Glutamatergic neuron (in vitro differentiated cells): ENCODE results near the gene PAPPA2. TPM values are rescaled to one million over a fixed set of nuclear protein-coding genes. Genes with fewer than 3 reads are reported as not detected.
"Not testable (repeated sequence)": the region's sequence is repeated elsewhere in the genome, so short reads cannot be mapped to it uniquely, and the experiment has no call there.

Experiments
- DNase-seq: peaks from one replicate; pipeline ENCODE4 v3.0.0; 2022
- H3K27ac Mint-ChIP-seq: one replicate; pipeline ENCODE4 v1.8.0; 2020; ENCODE audit warnings: mild to moderate bottlenecking, mixed read lengths, inconsistent platforms; ENCODE audit not compliant: unreplicated experiment
- H3K27me3 Mint-ChIP-seq: one replicate; pipeline ENCODE4 v1.8.0; 2020; ENCODE audit warnings: mild to moderate bottlenecking, moderate library complexity, mixed read lengths, inconsistent platforms; ENCODE audit not compliant: unreplicated experiment
- H3K36me3 Mint-ChIP-seq: one replicate; pipeline ENCODE4 v1.8.0; 2020; ENCODE audit warnings: mild to moderate bottlenecking, mixed read lengths, inconsistent platforms; ENCODE audit not compliant: unreplicated experiment
- H3K4me1 Mint-ChIP-seq: one replicate; pipeline ENCODE4 v1.8.0; 2020; ENCODE audit warnings: mild to moderate bottlenecking, low read depth, mixed read lengths, inconsistent platforms; ENCODE audit not compliant: unreplicated experiment
- H3K4me3 Mint-ChIP-seq: one replicate; pipeline ENCODE4 v1.8.0; 2020; ENCODE audit warnings: mild to moderate bottlenecking, mixed read lengths, inconsistent platforms; ENCODE audit not compliant: unreplicated experiment
- H3K9me3 Mint-ChIP-seq: one replicate; pipeline ENCODE4 v1.8.0; 2020; ENCODE audit warnings: mild to moderate bottlenecking, moderate library complexity, mixed read lengths, inconsistent platforms; ENCODE audit not compliant: unreplicated experiment
- CTCF ChIP-seq: fragments of 200-600 bp; sonication (generic); IDR thresholded peaks from one replicate; pipeline ENCODE4 v1.5.0; 2021; ENCODE audit not compliant: partially characterized antibody, unreplicated experiment
- total RNA-seq: library from RNA; stranded (reverse); fragmentation: NEBNext Ultra II Directional; extraction: Animal tissue kit (Norgen Biotek cat#: 25700); gene quantifications from one replicate; pipeline ENCODE4 v1.2.1, GENCODE V29; 2021; ENCODE audit not compliant: unreplicated experiment

The PAPPA2 gene
- total RNA-seq, 1 donor from 2014 or later: 2.3 TPM

- no peak overlapping the region for H3K27ac Mint-ChIP-seq
- no peak overlapping the region for H3K4me3 Mint-ChIP-seq
- TF ChIP-seq CTCF: no peak
- DNase-seq: no peak
- H3K9me3 Mint-ChIP-seq: no peaks in the 10 kb centered on the region
- H3K4me1 Mint-ChIP-seq: no peaks in the 10 kb centered on the region
- no peaks in the 10 kb centered on the region for H3K36me3 Mint-ChIP-seq
- H3K27me3 Mint-ChIP-seq: no peaks in the 10 kb centered on the region
Observed at GRCh38 chr1:176440176-176440575, 22.8 kb upstream of the PAPPA2 start.

- H3K27me3 Mint-ChIP-seq: no peaks in the 10 kb centered on the region
- no peak overlapping the region for H3K4me3 Mint-ChIP-seq
- H3K9me3 Mint-ChIP-seq: no peaks in the 10 kb centered on the region
- no peak for DNase-seq
- no peak for TF ChIP-seq CTCF
- H3K4me1 Mint-ChIP-seq: no peaks in the 10 kb centered on the region
- no peak overlapping the region for H3K27ac Mint-ChIP-seq
- H3K36me3 Mint-ChIP-seq: no peaks in the 10 kb centered on the region
Observed at GRCh38 chr1:176444286-176444685, 18.7 kb upstream of the PAPPA2 start.

GRCh38 chr1:176445402-176445801, 17.6 kb upstream of the PAPPA2 start:
- TF ChIP-seq CTCF: no peak
- Mint-ChIP-seq H3K36me3 (no peaks in the 10 kb centered on the region), H3K9me3 (no peaks in the 10 kb centered on the region), H3K4me1 (no peaks in the 10 kb centered on the region), H3K4me3 (no peak overlapping the region), H3K27me3 (no peaks in the 10 kb centered on the region), H3K27ac (no peak overlapping the region)
- no peak for DNase-seq

GRCh38 chr1:176448340-176448739, 14.6 kb upstream of the PAPPA2 start:
- H3K4me1 Mint-ChIP-seq: no peaks in the 10 kb centered on the region
- H3K36me3 Mint-ChIP-seq: no peaks in the 10 kb centered on the region
- TF ChIP-seq CTCF: no peak
- no peak overlapping the region for H3K27ac Mint-ChIP-seq
- no peaks in the 10 kb centered on the region for H3K27me3 Mint-ChIP-seq
- H3K9me3 Mint-ChIP-seq: no peaks in the 10 kb centered on the region
- H3K4me3 Mint-ChIP-seq: no peak overlapping the region
- DNase-seq: no peak

GRCh38 chr1:176450526-176450925, 12.4 kb upstream of the PAPPA2 start:
- Mint-ChIP-seq H3K27me3 (no peaks in the 10 kb centered on the region), H3K36me3 (no peaks in the 10 kb centered on the region), H3K9me3 (no peaks in the 10 kb centered on the region), H3K27ac (no peak overlapping the region), H3K4me1 (no peaks in the 10 kb centered on the region), H3K4me3 (no peak overlapping the region)
- DNase-seq: no peak
- TF ChIP-seq CTCF: no peak

GRCh38 chr1:176451741-176452140, 11.2 kb upstream of the PAPPA2 start:
- not testable (repeated sequence) for H3K36me3 Mint-ChIP-seq, H3K27me3 Mint-ChIP-seq, H3K9me3 Mint-ChIP-seq, H3K4me3 Mint-ChIP-seq, DNase-seq, H3K4me1 Mint-ChIP-seq, H3K27ac Mint-ChIP-seq
